Urinary bladder (tissue), 4 donors: ENCODE measurements around the gene THTPA. TPM values are rescaled to one million over a fixed set of nuclear protein-coding genes. Genes with fewer than 3 reads are reported as not detected.
A peak's percentile ranks its signal among the peaks of the same experiment; 100 is the strongest.

Experiments used
- DNase-seq: peaks from one replicate; pipeline ENCODE4 v3.0.0-alpha.2; 2015; ENCODE audit errors: extremely low spot score
- H3K27ac ChIP-seq: one replicate; pipeline ENCODE4 v1.5.1; 2013; ENCODE audit warnings: low read depth, mild to moderate bottlenecking, moderate library complexity
- H3K36me3 ChIP-seq: one replicate; pipeline ENCODE4 v1.6.1; 2013; ENCODE audit warnings: mild to moderate bottlenecking, moderate library complexity; ENCODE audit not compliant: insufficient read depth
- H3K4me1 ChIP-seq: one replicate; pipeline ENCODE4 v1.6.1; 2013; ENCODE audit warnings: mild to moderate bottlenecking, moderate library complexity; ENCODE audit not compliant: insufficient read depth
- H3K4me3 ChIP-seq: one replicate; pipeline ENCODE4 v1.5.1; 2013; ENCODE audit warnings: low read depth, low read length
- WGBS: extraction: QIAGEN DNeasy Blood & Tissue Kit; methylation state at CpG from one replicate; pipeline ENCODE4 v1.1.7; 2013; 5-methylcytosine and 5-hydroxymethylcytosine counted together
- polyA plus RNA-seq: library from polyadenylated mRNA; stranded (reverse); fragments of 200-250 nt; gene quantifications from one replicate; pipeline ENCODE4 v1.2.3, GENCODE V29; 2013
- total RNA-seq: library from RNA; depleted of rRNA; stranded (reverse); fragments of >200 nt; gene quantifications from one replicate; pipeline ENCODE4 v1.2.3, GENCODE V29; 2014
- donor health status: healthy with polysubstance abuse.
- donor health status: healthy.

Gene THTPA
- total and polyA plus RNA-seq, 2 donors = 7.1 to 25.3 TPM

DNA sequence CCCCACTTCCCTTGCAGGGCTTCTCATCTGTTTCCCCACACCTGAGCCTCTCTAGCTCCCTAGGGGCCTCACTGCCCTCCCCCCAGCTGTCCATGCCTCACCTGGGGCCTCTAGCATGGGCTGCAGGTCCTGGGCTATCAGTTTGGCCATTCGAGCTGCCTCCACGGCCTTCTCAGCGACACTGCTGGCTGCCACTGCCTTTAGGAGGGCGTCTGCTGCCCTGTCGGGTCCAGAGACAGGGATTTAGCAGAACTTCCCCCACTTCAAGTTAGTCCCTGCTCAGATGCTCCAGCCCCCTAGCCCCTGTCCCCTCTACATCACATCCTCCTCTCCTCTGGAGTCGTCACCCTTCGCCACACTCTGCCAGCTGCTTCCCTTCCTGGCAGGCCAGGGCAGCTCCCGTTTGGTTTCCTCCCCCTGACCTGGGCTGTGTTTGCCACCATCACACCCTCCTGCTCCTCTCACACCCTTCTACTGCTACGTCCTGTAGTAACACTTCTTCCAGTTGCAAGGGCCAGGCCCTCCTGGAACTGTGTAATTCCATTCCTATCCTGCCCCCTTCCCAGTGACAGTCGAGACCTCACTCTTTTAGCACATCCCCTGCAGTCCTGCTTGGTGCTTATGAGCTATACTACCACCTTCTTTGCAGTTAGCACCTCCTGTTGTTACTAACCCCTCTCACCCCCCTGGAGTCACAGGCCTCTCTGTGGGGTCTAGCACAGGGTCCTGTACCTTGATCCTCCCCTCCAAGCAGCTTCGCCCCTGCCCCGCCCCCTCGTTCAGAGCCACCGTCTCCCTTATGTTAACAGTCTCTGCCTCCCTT, 15.8 kb downstream of the THTPA start:
- H3K27ac ChIP-seq = no peak overlapping the region
- H3K4me1 ChIP-seq = peaks cover under 1% of the 10 kb centered on the region
- H3K4me3 ChIP-seq = no peak overlapping the region
- H3K36me3 ChIP-seq = no peaks in the 10 kb centered on the region
- 55% methylated on average over 14 of the region's 14 CpGs for WGBS
- DNase-seq = no peak

DNA sequence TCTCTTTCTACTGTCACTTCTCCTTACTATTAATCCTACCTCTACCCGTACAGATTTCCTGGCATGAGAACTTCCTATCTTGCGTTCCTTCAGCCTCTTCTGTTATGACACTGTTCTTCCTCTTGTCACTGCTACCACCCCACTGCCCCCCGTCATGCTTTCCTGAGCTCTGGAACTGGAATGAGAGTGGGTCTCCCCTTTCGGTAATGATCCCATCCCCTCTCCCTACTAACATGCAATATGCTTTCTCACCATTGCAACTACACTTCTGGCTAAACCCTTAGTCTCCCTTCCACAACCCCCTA, 16.4 kb downstream of the THTPA start:
- 58% methylated on average over 4 of the region's 4 CpGs for WGBS
- no peak overlapping the region for H3K27ac ChIP-seq
- H3K4me3 ChIP-seq = no peak overlapping the region
- no peaks in the 10 kb centered on the region for H3K36me3 ChIP-seq
- peaks cover 3% of the 10 kb centered on the region for H3K4me1 ChIP-seq
- DNase-seq = no peak

- no peak overlapping the region for H3K27ac ChIP-seq
- no peaks in the 10 kb centered on the region for H3K36me3 ChIP-seq
- H3K4me3 ChIP-seq = no peak overlapping the region
- peaks cover 3% of the 10 kb centered on the region for H3K4me1 ChIP-seq
- no peak for DNase-seq
- WGBS = 49% methylated on average over 4 of the region's 4 CpGs
Measured at GRCh38 chr14:23572836-23573235, 16.8 kb downstream of the THTPA start.

GRCh38 chr14:23573384-23574015, 17.4 kb downstream of the THTPA start:
- H3K27ac ChIP-seq = no peak overlapping the region
- peaks cover 3% of the 10 kb centered on the region for H3K4me1 ChIP-seq
- H3K4me3 ChIP-seq = no peak overlapping the region
- no peaks in the 10 kb centered on the region for H3K36me3 ChIP-seq
- WGBS = 70% methylated on average over 5 of the region's 5 CpGs
- no peak for DNase-seq

GRCh38 chr14:23577004-23577681, 21.1 kb downstream of the THTPA start:
- 2% methylated on average over 67 of the region's 67 CpGs for WGBS
- no peak for DNase-seq

DNA sequence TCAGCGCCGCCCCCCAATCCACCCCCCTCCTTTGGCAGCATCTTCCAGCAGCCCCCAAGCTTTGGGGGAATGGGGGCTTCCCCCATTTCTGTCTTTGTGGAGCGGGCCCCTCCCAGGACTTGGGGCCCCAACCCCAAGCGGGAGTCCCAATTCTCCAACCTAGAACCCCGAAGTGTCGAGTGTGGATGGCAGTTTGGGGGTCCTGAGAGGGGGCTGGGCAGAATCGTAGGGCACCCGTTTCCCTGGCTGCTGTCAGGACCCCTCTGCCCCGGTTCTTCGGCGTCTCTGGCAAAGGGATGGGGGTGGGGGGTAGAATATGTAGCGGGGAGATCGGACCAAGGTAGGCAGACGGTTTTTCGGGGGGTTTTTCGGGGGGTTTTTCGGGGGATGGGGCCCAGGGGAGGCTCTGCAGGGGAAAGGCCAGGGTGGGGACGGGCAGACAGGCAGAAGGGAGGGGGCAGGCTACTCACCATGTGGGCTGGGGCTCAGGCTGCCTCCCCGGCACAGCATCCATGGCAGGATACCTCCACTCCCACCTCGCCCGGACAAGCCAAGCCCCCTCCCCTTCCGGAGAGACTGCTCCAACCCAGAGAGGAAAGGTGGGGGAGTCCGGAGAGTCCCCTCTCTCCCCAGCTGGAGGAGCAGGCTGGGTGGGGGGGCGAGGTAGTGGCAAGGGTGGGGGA, 21.8 kb downstream of the THTPA start:
- H3K27ac ChIP-seq = no peak overlapping the region
- DNase-seq = no peak
- no peak overlapping the region for H3K4me3 ChIP-seq
- WGBS = 3% methylated on average over 24 of the region's 24 CpGs
- H3K36me3 ChIP-seq = no peaks in the 10 kb centered on the region
- peaks cover 3% of the 10 kb centered on the region for H3K4me1 ChIP-seq

More at GRCh38 chr14:23577004-23577681, 21.1 kb downstream of the THTPA start:
- H3K4me3 ChIP-seq = peak overlapping the region; percentile 38
- H3K36me3 ChIP-seq = no peaks in the 10 kb centered on the region
- H3K4me1 ChIP-seq = peaks cover 3% of the 10 kb centered on the region
- no peak overlapping the region for H3K27ac ChIP-seq

- H3K4me1 ChIP-seq = peaks cover 3% of the 10 kb centered on the region
- H3K27ac ChIP-seq = no peak within 1 kb of the TSS
- H3K36me3 ChIP-seq = no peaks in the 10 kb centered on the region
- no peak within 1 kb of the TSS for H3K4me3 ChIP-seq
- DNase-seq = peak; percentile 69
- 8% methylated on average over 18 of the region's 18 CpGs for WGBS
Measured at GRCh38 chr14:23578560-23579310, 22.7 kb downstream of the THTPA start, which contains the start of gene JPH4. JPH4 (minus strand) TSS chr14:23578790; CDS start chr14:23577453, 1,337 bp downstream.

DNA sequence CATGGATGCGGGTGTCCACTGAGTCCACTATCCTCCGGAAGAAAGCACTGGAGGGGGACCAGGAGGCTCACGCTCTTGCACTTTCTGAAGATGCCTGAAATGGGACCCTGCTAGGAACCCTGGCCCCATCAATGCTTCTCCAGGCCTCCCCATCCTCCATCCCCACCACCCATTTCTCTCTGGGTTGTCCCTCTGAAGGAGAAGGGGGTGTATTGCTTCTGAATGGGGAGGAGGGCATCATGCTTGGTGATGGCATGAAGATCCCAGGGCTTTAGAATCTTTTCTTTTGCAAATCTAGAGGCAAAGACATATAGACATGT, 23.2 kb downstream of the THTPA start:
- Histone ChIP-seq H3K4me1 (peaks cover 3% of the 10 kb centered on the region), H3K4me3 (no peak overlapping the region), H3K36me3 (no peaks in the 10 kb centered on the region), H3K27ac (no peak overlapping the region)
- DNase-seq = no peak
- 41% methylated on average over 3 of the region's 3 CpGs for WGBS

- no peak overlapping the region for H3K4me3 ChIP-seq
- no peak overlapping the region for H3K27ac ChIP-seq
- H3K4me1 ChIP-seq = peaks cover 3% of the 10 kb centered on the region
- DNase-seq = no peak
- H3K36me3 ChIP-seq = no peaks in the 10 kb centered on the region
Measured at GRCh38 chr14:23579739-23580138, 23.7 kb downstream of the THTPA start.

DNA sequence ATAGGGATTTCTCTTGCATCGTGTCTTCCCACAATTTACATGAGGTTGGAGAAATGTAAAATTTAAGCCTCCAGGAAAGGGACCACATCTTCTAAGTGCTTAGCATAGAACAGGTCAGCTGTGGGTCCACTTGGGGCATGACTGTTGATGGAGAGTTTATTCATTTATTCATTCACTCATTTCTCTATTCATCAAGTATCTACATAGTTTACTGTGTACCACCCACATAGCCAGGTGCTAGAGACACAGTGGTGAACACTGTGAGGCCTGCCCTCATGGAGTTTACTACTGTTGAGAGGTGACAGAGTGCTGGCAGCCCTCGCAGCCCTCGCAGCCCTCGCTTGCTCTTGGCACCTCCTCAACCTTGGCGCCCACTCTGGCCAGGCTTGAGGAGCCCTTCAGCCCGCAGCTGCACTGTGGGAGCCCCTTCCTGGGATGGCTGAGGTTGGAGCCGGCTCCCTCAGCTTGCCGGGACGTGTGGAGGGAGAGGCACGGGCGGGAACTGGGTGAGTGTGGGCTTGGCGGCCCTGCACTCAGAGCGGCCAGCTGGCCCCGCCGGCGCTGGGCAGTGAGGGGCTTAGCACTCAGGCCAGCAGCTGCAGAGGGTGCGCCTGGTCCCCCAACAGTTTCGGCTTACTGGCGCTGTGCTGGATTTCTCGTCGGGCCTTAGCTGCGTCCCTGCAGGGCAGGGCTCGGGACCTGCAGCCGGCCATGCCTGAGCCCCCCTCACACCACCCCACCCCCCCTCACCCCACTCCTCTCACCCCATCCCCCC, 24.3 kb downstream of the THTPA start:
- no peaks in the 10 kb centered on the region for H3K36me3 ChIP-seq
- 85% methylated on average over 24 of the region's 24 CpGs for WGBS
- no peak overlapping the region for H3K27ac ChIP-seq
- DNase-seq = no peak
- peaks cover 3% of the 10 kb centered on the region for H3K4me1 ChIP-seq
- no peak overlapping the region for H3K4me3 ChIP-seq

GRCh38 chr14:23580948-23581281, 24.8 kb downstream of the THTPA start:
- WGBS = 88% methylated on average over 8 of the region's 8 CpGs
- H3K4me3 ChIP-seq = no peak overlapping the region

GRCh38 chr14:23582906-23583760, 27.1 kb downstream of the THTPA start:
- WGBS = 82% methylated on average over 3 of the region's 3 CpGs
- Histone ChIP-seq H3K4me3 (no peak overlapping the region), H3K27ac (no peak overlapping the region), H3K4me1 (no peaks in the 10 kb centered on the region), H3K36me3 (no peaks in the 10 kb centered on the region)
- no peak for DNase-seq

More at GRCh38 chr14:23580948-23581281, 24.8 kb downstream of the THTPA start:
- no peak overlapping the region for H3K27ac ChIP-seq
- no peak for DNase-seq
- no peaks in the 10 kb centered on the region for H3K36me3 ChIP-seq
- peaks cover 3% of the 10 kb centered on the region for H3K4me1 ChIP-seq
